GM18498 (cell line): ENCODE data around the gene ARHGEF28.

ENCODE experiments used
- ATAC-seq: cut with Tn5 transposase; IDR thresholded peaks from one replicate; pipeline ENCODE4 v1.9.1; 2021; ENCODE audit warnings: mild to moderate bottlenecking, moderate library complexity; ENCODE audit not compliant: unreplicated experiment

ARHGEF28 gene

DNA sequence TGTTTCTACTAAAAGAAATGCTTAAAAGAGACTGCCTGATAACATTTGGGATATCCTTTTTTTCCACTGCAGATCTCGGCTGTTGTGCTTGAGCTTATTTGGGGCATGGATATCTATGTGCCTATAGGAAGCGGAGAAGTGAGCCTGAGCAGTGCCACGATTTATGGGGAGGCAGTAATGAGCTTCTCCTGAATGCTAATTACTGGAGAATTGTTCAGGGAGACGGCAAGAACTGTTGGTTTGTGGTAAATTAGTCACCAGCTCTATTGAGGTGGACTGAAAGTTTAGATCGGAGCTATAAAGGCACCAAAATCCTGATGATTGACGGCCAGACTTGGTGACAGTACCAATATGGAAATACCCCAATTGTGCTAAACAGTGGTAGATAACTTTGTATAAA lies 186.5 kb downstream of the ARHGEF28 start:
- ATAC-seq, result no peak

DNA sequence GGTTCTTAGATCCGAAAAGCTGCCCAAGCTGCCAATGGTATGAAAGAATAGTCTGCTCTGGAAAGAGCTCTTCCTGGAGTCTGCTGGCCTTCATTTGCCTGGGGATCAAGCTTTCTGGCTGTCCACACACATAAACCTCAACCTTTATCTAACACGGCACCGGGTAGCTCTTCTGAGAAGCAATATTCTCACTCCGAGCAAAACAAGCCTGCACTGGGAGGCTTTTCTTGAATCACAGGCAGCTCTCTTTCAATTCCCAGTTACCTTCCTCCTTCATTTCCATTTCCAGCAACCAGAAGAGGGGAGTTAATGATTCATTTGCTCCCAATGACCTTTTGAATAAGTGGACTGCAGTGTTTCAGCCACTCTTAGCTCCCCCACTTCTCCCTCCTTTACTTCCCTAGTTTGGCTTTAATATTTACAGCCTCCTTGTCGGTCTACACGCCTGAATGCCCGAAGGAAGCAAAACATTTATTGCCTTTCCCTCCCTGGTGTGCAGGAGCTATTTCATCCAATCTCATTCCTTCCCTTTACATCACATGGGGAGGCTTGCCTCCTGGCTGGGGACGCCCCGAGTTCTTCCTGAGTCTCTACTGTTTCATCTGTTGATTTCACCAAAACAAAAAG lies 187.1 kb downstream of the ARHGEF28 start:
- ATAC-seq, result no peak

DNA sequence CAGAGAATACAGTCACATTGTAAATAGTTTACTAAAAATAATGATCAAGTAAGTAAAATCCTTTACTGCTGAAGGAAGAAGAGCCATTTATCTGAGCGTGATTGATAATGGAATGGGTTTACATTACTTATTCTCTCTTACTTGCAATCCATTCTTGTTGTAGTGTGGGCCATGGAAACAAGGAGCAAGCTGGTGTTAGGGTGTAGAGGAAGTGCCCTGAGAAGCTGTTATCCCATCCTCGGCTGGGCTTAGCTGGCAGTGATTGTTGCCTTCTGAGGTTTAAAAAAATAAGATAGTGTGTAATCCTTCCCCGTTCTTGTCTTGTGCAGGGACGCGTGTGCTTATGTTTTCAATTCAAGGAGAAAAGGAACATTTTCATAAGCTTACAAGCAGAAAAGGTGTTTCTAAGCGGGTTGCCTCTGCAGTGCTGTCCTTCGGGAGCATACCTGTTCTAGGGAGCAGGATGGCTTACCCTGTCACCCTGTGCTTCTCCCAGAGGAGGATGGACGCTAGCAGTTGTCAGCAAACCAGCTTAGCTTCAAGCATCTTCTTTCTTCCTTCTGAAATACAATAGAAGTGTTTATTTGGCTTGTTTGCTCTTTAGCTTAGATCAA lies 188.3 kb downstream of the ARHGEF28 start:
- no peak for ATAC-seq

DNA sequence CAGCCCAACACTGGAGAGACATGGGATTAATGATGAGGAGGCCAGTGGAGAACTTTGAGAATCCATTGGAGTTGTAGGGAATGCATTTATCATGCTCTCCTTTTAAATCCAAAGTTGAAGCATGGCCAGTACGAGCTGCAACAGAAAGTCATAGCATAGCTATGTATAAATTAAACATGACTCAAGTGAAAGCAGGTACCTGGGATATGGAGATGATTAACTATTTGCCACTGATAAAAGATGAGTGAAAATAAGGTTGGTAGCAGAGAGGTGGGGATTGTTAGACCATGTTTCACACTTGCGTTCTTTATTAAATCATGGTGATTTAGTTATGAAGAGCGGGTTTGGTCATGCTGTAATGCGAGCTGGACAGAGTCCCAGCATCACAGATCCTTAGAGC lies 189.6 kb downstream of the ARHGEF28 start:
- no peak for ATAC-seq

DNA sequence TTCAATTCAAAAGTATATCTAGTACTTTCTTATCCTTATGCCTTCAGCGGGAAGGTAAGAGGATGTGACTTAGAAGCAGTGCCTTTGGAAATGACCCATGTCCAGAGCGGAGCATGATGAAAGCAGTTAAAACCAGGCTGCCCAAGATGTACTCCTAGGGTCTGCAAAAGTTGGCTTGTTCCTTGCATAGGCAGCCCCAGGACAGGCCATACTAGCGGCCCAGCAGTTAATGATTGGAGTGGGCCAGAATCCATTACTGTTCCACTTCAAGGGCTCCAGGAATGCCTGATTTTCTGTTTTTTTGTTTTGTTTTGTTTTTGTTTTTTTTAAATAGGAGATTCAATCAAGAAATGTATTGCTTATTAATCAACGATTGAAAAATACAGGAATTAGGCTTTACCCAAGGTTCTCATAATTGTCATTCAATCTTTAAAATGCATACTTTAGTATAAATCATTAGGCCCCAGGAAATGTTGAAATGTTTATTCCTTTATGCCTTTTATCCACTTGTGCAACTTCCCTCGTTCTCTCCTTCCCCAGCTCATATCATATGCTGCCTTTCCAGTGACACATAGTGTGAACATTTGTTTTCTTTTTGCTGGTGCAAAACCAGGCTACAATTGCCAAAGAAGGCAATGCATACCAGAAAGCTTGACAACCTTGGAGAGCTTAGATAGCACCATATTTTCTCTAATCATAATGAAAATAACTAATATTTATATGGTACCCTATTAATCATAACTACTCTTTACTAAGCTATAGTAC lies 190.8 kb downstream of the ARHGEF28 start:
- no peak for ATAC-seq

DNA sequence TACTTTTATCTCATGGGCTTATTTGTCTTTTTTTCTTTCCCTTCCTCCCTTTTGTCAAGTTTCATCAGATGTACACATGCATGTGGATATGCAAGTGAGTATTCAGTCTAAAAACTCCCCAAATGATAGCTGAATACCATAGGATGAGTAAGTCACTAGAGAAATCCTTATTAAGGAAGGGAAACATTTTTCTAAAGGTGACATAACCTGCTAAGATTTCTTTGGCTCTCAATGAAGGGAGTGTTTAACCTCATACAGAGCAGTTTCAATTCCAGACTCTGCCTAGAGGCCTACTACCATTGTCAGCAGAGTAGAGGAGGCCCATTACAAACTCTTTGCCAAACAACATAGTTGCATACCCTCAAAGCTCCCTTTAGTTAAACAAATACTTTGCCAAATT lies 192.4 kb downstream of the ARHGEF28 start:
- no peak for ATAC-seq

DNA sequence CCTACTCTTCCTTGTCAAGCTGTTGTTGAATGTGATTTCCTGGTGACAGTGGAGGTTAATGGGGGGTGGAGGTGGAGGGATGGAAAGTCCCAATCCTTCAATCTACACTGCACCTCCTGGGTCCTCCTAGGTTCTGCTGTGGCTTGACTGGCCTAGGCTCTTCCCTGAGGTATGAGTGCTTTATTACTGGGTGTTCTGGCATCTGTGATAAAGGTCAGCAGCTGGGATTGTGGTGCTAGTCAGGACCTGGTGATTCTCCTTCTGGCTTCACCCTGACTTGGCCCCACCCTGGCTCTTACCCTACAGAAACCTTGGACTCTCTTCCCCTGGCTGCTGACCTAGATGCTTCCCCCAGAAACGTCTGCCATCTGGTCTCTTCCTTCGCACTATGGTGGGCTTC lies 194.3 kb downstream of the ARHGEF28 start:
- no peak for ATAC-seq

DNA sequence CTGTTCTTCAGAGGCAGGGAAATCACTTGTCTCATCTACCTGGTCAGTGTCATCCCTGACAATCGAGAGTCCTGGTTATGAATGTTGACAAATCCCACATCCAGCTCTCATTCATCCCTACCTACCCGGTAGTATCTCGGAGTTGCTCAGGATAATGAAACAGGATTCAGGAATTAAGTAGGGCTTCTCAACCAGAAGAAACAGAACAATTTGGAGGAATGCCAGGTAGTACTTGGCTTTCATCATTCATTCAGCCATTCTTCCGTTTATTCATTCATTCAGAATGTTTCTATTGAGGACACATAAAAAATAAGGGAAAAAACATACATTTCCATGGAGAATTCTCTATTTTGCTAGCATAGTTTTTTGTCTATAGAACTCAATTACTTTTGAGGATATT lies 195.0 kb downstream of the ARHGEF28 start:
- ATAC-seq, result no peak

DNA sequence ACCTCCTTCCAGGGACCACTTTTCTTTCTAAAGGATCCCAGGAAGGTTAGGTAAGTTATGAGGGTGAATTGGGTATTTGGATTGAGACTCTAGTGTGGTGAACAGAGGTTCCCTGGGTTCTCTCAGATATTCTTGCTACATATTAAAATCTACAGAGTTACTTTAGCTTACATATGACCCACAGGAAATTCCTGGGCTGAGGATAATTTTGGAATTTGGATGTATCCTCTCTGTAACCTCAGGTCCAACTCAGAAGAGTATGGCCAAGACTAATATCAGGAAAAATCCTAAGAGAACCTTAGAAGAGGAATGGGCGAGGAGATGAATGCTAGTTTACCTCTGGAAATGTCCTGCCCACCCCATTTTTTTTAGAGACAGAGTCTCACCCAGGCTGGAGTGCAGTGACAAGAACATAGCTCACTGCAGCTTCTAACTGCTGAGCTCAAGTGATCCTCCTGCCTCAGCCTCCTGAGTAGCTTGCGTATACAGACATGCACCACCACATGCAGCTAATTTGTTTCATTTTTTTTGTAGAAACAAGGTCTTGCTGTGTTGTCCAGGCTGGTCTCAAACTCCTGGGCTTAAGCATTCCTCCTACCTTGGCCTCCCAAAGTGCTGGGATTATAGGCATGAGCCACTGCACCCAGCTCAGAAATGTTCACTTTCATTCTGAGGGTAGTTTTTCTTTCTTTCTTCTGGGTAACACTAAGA lies 196.4 kb downstream of the ARHGEF28 start:
- no peak for ATAC-seq

DNA sequence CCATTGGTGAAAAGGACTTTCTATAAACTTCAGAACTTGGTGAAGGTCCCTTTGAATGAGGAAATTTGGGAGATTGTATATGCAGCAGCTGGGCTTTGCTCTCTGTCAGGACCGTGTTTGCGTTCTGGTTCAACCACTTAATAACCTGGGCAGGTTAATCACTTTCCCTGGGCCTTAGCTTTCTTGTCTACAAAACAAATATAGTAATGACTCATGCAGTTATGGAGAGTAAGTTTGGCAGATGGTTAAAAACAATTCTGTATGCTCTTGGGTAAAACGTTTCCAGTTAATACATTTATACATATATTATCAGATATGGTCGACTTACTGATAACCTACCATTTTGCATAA lies 197.0 kb downstream of the ARHGEF28 start:
- no peak for ATAC-seq

DNA sequence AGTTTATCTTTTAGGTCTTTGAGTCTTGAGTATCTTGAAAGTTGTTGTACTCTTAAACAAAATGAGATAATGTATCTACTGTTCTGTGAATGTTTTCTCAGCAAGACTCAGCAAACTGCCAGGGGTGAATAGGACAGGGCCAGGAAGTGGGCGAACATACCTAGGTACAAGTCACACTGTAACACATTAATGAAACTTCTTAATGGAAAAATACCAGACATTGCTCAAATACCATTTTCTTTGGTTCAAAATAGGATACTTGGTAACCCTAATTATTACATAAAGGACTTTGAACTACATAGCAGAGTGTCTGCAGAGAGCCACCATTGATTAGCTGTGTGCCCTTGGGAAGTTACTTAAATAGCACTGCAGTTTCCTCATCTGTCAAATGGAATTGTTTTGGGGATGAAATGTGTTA lies 197.5 kb downstream of the ARHGEF28 start:
- no peak for ATAC-seq

DNA sequence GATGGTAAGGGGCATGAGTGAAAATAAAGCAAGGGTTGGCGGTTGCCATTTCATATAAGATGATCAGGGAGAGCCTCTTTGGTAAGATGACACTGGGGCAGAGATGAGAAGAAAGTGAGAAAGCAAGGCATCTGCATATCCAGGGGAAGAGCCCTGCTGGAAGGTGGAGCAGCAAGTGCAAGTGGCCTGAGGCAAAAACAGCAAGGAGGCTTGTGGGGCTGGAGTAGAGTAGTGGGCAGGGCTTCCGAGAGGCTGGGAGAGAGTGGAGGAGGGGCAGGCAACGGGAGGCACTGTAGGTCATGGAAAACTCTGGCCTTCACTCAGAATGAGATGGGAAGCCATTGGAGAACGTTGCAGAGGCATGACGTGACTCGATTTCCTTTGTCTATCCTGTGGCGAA lies 199.2 kb downstream of the ARHGEF28 start:
- ATAC-seq, result no peak

DNA sequence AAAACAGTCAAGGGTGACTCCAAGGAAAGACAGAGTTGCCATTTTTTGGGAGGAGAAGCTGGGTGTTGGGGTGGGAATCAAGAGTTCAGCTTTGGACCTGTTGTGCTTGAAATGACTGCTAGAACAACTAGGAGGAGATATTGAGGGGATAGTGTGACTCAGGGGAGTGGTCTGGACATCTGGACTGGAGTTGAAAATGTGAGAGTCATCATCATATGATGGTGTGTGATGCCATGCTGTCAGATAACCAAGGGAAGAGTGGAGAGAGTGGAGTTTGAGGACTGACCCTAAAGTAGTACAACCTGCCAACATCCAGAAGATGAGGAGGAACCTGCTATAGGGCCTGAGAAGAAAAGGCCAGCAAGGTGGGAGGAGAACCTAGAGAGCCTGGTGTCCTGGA lies 199.7 kb downstream of the ARHGEF28 start:
- ATAC-seq, result no peak

DNA sequence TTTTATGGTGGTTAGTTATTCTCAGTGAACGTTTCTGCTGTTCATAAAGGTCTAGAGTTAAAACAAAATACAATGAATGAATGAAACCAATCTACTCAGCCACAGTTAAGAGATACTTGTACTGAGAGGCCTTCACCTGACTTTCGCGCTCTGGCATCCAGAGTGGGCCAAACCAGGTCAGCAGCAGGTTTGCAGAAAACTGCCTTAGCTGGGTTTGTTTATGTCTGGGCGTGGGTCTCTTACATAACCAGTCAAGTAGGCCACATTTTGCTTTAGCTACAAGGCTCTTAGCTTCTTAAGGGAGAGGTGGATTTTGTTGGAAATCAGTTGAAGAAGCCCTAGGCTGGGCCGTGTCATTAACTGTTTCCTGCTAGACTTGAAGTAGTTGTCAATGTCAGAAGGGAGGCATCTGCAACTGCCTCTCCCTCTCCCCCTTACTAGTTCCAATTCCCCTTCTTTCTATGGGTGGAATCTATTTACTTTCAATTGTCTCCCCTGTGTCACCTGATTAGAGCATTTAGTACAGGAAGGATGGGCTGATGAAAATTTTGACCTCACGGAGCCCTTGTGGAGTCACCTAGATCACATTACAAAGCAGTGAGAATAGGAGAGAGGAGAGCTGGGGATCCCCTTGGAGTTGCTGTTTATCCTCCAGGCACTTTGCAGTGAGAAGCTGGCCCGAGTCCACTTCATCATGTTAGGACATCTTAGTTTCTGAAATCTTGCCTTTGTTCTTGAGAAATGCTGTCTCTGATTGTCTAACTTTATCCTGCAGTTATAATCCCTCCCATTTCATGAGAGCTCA lies 200.5 kb downstream of the ARHGEF28 start:
- ATAC-seq, result no peak

DNA sequence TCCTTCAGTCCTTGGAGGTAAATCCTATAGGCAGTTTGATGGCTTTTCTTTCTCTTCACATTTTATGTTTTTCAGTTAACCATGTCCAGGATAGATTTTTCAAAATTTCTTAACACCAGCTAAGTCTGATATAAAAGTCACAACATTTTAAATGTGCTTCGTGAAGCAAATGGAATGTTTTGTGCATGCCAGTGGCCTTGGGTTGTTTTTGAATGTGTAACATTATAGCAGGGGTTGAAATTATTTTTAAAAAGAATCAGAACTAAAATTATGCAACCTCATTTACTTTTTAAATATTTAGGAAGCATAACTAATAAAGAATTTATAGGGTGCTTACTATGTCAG lies 201.1 kb downstream of the ARHGEF28 start:
- no peak for ATAC-seq

DNA sequence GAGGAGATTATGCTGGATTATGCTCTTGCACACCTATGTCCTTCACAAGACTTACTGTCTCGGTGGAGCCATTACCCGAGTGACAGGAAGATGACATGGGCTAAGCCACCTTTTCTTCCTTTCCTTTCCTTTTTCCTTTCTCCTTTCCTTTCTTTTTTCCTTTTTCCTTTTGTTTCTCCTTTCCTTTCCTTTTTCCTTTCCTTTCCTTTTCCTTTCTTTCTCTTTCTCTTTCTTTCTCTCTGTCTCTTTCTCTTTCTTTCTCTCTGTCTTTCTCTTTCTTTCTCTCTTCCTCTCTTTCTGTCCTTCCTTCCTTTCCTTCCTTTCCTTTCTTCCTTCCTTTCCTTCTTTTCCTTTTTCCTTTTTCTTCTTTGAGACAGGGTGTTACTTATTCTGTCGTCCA lies 202.5 kb downstream of the ARHGEF28 start:
- no peak for ATAC-seq

DNA sequence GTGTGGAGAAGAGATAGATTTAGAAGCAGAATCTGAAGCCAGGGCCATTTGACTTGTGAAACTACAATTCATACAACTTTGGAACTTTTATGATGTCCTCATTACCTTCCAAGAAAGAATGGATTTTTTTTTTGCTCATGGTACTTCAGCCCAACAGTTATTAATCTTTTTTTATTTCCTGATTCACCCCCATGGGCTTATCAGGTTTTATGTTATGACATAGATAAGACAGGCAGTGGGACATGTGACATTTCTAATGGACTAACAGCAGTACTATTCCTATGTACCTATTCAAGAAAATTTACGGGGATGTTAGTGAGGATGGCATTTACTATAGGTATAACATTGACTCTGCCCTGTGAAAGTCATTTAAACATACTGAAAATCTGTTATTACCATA lies 204.7 kb downstream of the ARHGEF28 start:
- no peak for ATAC-seq

DNA sequence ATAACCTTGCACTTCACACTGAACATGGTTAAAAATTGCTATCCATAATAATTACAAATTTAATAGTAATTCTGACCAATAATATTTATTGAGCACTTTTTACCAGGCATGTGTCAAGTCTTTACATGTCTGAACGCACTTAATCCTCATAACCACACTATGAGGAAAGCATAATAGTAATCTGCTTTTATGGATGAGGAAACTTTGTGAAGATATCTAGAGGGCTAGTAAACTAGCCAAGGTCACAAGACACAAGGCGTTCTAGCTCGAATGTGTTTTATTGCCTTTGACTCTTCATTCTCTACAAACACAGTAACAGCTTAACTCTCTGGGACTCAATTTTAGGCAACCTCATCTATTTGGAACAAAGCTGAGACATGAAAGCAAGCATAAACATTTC lies 205.1 kb downstream of the ARHGEF28 start:
- ATAC-seq, result no peak

DNA sequence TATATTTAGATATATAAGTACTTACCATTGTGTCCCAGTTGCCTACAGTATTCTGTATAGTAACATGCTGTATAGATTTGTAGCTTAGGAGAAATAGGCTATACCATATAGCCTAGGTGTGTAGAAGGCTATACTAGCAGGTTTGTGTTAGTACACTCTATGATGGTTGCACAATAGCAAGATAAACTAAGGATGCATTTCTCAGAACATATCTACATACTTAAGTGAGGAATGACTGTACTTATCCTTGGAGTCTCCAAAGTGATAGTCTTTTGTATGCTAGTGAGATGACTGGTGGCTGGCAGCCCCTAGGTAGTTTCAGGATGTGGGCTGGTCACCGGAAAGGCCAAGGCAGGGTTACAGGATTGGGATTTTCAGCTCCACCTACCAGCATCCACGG lies 208.7 kb downstream of the ARHGEF28 start:
- no peak for ATAC-seq

DNA sequence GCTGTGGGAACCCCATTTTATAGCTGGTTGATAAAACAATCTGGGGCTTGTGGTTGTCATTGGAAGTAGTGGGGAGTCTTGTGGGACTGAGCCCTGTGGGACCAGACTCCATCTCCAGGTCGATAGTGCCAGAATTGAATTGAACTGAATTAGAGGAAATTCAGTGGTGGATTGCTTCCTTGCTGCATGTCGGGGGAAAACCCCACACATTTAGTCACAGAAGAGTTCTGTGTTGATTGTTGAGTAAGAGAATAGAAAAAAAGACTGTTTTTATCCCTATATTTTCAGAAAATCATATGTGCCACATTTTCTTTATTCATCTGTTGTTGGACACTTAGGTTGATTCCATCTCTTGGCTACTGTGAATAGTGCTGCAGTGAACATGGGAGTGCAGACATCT lies 209.7 kb downstream of the ARHGEF28 start:
- ATAC-seq, result no peak

DNA sequence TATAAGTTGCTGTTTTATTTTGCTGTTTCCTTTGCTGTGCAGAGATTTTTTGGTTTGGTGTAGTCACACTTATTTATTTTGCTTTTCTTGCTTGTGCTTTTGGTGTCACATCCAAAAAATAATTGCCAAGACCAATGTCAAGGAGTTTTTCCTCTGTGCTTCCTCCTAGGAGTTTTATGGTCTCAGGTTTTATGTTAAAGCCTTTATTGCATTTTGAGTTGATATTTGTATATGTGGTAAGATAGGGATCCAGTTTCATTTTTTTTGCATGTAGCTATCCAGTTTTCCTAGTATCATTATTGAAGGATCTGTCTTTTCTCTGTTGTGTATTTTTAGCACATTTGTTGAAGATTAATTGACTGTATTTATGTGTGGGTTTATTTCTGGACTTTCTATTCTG lies 210.6 kb downstream of the ARHGEF28 start:
- ATAC-seq, result no peak
